ENCODE data around the gene GLIS2.

GLIS2 gene

DNA sequence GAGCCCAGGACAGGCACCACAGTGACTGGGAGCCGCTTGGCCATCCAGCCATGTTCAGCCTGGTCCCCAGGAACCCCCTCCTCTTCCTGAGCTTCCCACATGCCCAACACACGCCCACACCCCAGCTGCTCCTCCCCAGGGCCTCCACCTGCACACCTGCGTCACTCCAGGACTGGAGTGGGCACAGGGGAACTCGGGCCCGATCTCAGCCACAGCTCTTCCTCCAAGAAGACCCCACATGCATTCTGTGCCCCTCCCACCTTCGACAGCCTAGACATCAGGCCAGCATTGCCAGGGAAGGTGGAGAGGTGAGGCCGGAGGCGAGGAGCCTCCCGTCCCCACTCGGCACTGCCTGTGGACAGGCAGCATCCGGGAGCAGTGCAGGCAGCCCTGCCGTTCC is 49.7 kb downstream of the GLIS2 start:
- H3K4me1 Mint-ChIP-seq: peaks cover 21 to 22% of the 10 kb centered on the region in 2 donors
- H3K36me3 Mint-ChIP-seq: peaks cover 25 to 34% of the 10 kb centered on the region in 2 donors
- ATAC-seq (replicated peaks): no peak
- H3K4me3 Mint-ChIP-seq: no peak overlapping the region
- H3K27ac Mint-ChIP-seq: peak overlapping the region; percentile 87
- no peaks in the 10 kb centered on the region for H3K9me3 Mint-ChIP-seq
- DNase-seq: no peak
- no peaks in the 10 kb centered on the region for H3K27me3 Mint-ChIP-seq

DNA sequence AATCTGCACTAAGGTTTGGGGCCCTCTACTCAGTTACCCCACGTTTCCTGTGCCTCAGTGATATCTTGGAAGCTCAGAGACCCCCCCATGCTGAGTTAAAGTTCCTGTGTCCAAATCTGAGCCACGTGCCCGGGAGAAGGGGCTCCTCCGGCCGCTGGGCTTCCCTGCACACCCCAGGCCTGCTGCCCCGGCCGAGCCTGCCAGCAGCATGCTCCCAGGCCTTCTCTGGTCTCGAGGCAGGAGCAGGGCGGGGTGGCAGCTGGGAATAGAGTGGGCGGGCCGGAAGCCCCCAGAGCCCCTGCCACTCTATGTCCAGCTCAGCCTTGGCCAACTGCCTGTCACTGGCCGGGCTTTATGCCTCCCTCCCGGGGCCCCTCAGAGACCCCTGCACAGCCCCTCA is 50.1 kb downstream of the GLIS2 start:
- ATAC-seq (replicated peaks) (no peak), DNase-seq (no peak)
- Mint-ChIP-seq H3K4me1 (peaks cover 20 to 21% of the 10 kb centered on the region in 2 donors), H3K27ac (peak overlapping the region; percentile 87), H3K36me3 (peaks cover 21 to 30% of the 10 kb centered on the region in 2 donors), H3K9me3 (no peaks in the 10 kb centered on the region), H3K27me3 (no peaks in the 10 kb centered on the region), H3K4me3 (no peak overlapping the region)

DNA sequence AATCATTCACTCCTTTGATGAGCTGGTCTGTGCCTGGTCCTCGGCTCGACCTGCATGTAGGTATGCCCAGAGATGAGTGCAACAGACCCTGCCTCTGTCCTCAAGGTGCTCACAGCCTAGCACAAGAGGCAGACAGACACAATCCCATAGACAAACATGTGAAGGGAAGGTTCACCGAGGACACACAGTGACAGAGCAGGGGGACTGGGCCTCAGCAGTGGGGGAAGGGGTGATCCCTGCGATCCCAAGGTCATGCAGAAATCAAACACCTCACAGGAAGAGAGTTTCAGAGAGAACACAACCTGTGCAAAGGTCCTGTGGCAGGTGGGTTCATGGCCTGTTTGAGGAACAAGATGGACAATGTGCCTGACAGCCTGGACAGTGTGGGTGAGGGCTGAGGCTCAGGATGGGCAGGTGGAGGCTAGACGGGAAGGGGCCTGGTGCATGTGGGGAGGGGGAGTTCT is 51.6 kb downstream of the GLIS2 start:
- Mint-ChIP-seq H3K9me3 (no peaks in the 10 kb centered on the region), H3K4me3 (no peak overlapping the region), H3K4me1 (peaks cover 22 to 26% of the 10 kb centered on the region in 2 donors), H3K27ac (peak overlapping the region; percentile 67), H3K27me3 (no peaks in the 10 kb centered on the region), H3K36me3 (peaks cover 17 to 25% of the 10 kb centered on the region in 2 donors)
- ATAC-seq (replicated peaks) (no peak), DNase-seq (no peak)

DNA sequence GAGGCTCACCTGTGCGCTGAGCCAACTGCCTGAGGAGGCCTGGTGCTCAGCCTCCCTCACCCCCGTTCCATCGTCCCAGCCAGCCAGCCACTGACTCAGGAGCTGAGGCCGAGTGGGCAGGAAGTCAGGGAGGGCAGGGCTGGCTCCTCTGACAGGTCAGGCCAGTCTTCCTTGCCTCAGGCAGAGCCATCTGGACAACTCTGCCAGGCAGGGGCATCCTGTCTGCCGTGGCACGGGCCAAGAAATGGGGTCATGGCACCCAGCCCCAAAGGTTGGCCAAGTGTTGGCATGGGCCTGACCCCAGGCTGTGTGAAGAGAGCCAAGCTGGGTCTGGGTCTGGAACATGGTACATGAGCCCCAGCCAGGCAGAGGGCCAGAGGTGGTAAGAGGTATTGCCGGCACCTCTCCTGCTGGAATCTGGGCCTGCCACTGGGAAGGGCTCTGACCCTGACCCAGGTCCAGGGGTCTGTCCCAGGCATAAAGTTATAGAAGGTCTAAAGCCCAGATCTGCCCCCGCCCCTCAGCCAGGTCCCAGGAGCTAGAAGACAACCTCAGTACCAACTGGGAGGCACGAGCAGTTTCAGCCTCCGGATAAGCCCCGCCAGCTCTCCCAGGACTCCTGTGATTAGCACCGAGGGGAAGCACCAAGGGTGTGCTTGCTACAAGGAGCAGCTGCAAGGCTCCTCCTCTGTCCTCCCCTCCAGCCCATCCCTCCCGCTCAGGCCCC is 53.3 kb downstream of the GLIS2 start:
- H3K27me3 Mint-ChIP-seq: no peaks in the 10 kb centered on the region
- H3K36me3 Mint-ChIP-seq: peaks cover 10 to 13% of the 10 kb centered on the region in 2 donors
- no peaks in the 10 kb centered on the region for H3K9me3 Mint-ChIP-seq
- no peak overlapping the region for H3K27ac Mint-ChIP-seq
- DNase-seq (no peak), ATAC-seq (replicated peaks) (no peak)
- peaks cover 24 to 38% of the 10 kb centered on the region in 2 donors for H3K4me1 Mint-ChIP-seq
- H3K4me3 Mint-ChIP-seq: no peak overlapping the region

DNA sequence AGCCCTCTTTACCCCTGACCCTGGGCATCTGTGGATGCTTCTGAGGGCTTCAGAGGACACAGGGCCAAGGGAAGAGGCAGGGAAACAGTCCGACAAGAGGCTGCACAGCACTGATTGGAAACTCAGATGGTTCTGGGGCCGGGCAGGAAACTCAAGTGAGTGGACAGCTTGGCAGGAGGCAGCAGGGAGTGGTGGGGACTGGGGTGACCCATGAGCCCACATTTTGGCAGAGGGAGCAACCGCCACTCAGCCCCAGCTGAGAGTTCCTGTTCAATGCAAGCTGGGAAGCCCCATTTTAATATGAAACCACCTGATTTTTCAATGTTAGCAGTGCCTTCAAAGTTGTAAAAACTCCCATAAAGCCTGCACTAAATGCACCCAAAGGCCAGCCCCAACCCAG is 54.3 kb downstream of the GLIS2 start:
- no peaks in the 10 kb centered on the region for H3K27me3 Mint-ChIP-seq
- H3K4me1 Mint-ChIP-seq: peaks cover 21 to 32% of the 10 kb centered on the region in 2 donors
- H3K9me3 Mint-ChIP-seq: no peaks in the 10 kb centered on the region
- DNase-seq: no peak
- no peak overlapping the region for H3K27ac Mint-ChIP-seq
- peaks cover 10 to 13% of the 10 kb centered on the region in 2 donors for H3K36me3 Mint-ChIP-seq
- no peak overlapping the region for H3K4me3 Mint-ChIP-seq
- ATAC-seq (replicated peaks): no peak

DNA sequence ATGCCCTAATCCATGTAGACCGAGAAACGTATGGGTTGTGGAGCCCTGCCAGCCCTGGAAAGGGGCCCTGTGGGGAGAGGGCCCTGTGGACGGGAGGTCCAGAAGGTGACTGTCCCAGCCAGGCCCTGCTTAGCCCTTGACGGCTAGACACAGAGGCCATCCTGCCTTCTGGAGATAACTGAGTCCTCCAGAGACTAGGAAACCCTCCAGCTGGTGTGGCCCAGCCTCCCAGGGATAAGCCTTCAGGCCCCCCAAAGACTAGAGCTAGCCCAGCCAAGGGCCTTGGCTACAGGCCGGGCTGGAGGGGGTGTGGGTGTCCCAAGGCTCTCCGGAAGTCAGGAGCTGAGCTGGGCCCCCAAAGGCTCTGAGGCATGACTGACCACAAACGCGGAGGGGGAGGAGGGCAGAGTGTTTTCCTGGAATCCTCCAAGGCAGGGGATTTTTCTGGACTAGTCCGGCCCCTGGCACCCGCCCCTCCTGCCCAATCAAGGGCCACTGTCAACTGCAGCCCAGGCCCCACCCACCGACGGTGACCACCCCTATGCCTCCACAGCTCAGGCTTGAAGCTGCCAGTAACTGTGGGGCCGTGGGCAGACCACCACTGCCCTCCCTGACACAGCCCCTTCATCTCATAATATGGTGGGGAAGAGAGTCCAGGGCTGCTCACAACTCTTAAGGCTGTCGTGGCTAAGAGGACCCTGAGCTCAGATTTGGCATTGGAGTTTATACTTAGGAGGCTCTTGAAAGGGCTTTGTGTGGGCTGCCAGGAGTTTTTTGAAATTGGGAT is 54.9 kb downstream of the GLIS2 start:
- DNase-seq: no peak
- Mint-ChIP-seq H3K27me3 (no peaks in the 10 kb centered on the region), H3K9me3 (no peaks in the 10 kb centered on the region), H3K27ac (no peak overlapping the region), H3K36me3 (peaks cover 10 to 14% of the 10 kb centered on the region in 2 donors), H3K4me1 (peaks cover 15 to 26% of the 10 kb centered on the region in 2 donors), H3K4me3 (no peak overlapping the region)
- no peak for ATAC-seq (replicated peaks)

DNA sequence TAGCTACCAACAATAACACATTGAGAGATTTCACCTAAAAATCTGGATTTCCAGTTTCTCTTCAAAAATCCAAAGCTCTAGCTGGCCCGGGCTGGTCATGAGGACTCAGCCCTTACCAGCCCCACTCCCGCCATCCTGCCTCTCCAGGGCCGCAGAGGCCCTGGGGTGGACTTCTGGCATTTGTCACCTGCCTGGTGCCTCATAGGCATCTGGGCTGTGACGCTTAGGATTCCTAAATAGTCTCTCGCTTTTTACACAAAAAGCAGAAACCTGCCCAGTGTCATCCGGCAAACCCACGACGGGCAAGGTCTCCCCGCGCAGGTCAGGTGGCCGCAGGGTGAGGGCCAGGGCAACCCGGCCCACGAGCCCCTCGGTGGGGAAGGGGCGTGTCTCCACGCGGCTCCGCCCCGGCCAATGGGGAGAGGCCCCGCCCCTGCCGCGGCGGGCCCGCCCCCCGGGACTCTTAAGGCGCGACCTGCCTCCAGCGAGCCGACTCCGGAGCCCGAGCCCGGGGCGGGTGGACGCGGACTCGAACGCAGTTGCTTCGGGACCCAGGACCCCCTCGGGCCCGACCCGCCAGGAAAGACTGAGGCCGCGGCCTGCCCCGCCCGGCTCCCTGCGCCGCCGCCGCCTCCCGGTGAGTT is 55.6 kb downstream of the GLIS2 start, which contains the start of gene VASN:
Gene VASN, plus strand, starts transcription at position 492 of the 644 bp plus-strand sequence. CDS start 9,030 bp downstream, outside the sequence.
- Mint-ChIP-seq H3K27me3 (no peaks in the 10 kb centered on the region), H3K27ac (no peak within 1 kb of the TSS), H3K4me1 (peaks cover 14 to 24% of the 10 kb centered on the region in 2 donors), H3K36me3 (peaks cover 10 to 15% of the 10 kb centered on the region in 2 donors), H3K9me3 (no peaks in the 10 kb centered on the region), H3K4me3 (peak within 1 kb of the TSS; percentile 77 to 81)
- peak; percentile 41 for DNase-seq
- ATAC-seq (replicated peaks): peak; percentile 89 to 90

DNA sequence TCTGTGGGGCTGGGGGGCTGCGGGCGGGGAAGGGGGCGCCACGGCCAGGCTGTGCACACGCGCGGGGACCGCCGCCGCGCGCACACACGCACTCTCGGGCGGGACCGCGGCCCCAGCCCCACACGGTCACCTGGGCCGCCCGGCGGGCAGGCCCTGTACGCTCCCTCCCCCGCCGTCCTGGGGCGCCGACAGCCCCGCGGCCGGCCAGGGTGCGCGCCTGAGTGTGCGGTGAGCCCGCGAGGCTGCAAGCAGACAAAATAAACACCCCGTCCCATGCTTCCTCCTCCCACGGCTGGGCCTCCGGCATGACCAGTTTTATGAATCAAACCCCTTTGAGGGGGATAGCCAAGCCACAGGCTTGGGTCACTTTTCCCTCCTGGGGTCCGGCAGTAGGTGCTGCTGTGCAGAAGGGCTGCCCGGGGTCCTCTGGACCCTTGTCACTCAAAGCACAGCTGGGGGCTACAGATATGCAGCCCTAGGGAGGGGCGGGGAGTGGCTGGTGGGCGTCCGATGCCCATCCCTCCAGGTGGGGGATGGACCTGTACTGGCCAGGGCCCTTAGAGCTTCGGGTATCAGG is 56.2 kb downstream of the GLIS2 start:
- no peaks in the 10 kb centered on the region for H3K27me3 Mint-ChIP-seq
- peak overlapping the region; percentile 77 to 81 for H3K4me3 Mint-ChIP-seq
- peak; percentile 71 to 78 for ATAC-seq (replicated peaks)
- H3K9me3 Mint-ChIP-seq: no peaks in the 10 kb centered on the region
- H3K4me1 Mint-ChIP-seq: peaks cover 14 to 24% of the 10 kb centered on the region in 2 donors
- H3K27ac Mint-ChIP-seq: no peak overlapping the region
- peaks cover 10 to 18% of the 10 kb centered on the region in 2 donors for H3K36me3 Mint-ChIP-seq
- DNase-seq: no peak

DNA sequence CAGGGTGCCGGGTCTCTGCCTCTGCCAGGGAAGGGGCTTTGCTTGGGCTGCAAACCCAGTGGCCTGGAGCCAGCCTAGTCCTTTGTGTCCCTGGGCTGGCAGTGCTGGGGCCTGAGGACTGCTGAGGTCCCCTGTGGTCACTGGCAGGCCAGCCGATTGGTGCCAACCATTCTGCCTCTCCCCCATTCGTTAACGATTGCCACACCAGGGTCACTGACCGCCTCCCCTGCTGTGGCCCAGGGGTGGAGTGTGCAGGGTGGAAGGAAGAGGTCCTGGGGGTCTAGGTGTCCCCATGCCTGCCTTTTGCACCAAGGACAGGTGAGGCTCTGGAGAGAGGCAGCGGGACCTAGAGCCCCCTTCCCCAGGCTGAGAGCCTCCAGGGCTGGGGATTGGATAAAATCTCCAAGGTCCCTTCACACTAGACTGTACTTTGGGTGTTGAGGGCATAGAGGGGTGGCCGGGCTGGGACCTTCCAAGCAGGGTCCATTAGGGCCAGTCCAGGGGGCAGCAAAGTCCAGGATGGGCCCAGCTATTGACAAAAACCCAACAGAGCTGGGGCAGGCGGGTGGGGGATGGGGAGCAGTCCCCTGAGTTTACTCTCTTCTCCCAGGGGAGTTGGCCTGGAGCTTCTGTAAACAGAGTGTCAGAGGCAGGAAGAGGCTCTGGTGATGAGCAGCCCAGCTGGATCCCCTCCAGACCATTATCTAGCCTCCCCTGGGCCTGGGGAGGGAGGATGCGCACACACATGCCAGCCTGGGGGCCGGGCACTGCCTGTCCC is 56.9 kb downstream of the GLIS2 start:
- H3K4me3 Mint-ChIP-seq: peak overlapping the region in 1 of 2 donors; percentile 77
- H3K36me3 Mint-ChIP-seq: peaks cover 4 to 13% of the 10 kb centered on the region in 2 donors
- DNase-seq (no peak), ATAC-seq (replicated peaks) (peak in 1 of 2 donors; percentile 22)
- H3K4me1 Mint-ChIP-seq: peaks cover 10 to 24% of the 10 kb centered on the region in 2 donors
- H3K9me3 Mint-ChIP-seq: no peaks in the 10 kb centered on the region
- no peak overlapping the region for H3K27ac Mint-ChIP-seq
- no peaks in the 10 kb centered on the region for H3K27me3 Mint-ChIP-seq

DNA sequence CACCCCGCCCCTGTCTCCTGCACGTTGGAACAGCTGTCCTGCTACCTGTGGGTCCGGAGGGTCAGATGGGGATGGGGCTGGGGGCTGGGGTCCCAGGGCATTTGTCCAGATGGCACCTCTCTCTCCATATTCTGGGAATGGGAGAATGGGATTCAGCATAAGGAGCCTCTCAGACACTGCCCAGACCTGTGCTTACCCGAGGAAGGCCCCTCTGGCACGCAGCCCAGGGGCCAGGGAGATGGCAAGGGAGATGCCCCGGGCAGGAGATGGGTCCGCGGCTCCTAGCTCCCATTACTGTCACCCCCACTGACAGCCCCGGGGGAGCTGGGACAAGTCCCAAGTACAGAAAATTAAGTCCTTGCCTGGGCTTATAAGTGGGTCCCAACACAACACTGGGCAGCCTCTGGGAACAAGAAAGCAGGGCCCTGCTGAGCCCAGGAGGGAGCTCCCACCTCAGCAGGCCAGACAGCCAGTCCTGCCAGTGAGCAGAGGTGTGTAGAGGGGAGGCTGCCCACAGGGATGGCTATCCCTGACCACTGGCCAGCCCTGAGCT is 57.6 kb downstream of the GLIS2 start:
- ATAC-seq (replicated peaks) (no peak), DNase-seq (no peak)
- Mint-ChIP-seq H3K4me3 (no peak overlapping the region), H3K4me1 (peaks cover 10 to 24% of the 10 kb centered on the region in 2 donors), H3K27me3 (no peaks in the 10 kb centered on the region), H3K27ac (no peak overlapping the region), H3K36me3 (peaks cover 7 to 16% of the 10 kb centered on the region in 2 donors), H3K9me3 (no peaks in the 10 kb centered on the region)

DNA sequence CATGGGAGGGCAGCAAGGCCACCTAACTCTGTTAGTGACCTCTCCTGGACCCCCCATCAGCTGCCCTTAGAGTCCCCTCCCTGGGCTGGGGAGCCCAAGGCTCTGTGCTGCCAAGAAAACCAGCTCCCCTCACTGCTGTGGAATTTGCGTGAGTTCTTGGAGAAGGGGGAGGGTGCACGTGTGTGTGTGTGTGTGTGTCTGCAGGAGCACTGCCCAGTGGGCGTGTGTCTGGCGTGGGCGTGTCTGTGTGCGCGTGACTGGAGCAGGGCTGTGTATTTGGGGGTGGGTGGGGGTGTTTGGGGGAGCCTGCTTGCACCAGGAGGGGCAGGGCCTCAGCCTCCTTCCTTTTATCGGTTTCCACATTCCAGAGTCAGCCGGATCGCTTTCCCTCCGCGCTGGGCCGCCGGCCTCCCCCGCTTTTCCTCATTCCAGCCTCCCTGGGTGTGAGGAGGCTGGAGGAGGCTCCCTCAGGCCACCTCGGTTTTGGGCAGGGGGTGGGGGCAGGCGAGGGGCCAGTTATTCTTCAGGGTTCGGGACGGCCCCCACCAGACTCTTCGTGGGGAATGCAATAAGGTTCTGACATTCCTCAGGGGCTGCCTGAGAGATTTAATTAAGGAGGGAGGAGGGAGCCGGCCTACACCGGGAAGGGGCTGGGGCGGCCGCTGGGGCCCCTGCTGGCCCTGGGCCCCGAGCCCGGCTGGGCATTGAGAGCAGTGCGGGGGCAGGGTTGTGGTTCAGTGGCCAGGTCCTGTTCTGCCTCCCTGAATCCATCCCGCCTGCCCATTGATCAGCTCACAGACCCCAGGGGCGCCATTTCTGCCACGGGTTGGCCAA is 58.3 kb downstream of the GLIS2 start:
- no peak for ATAC-seq (replicated peaks)
- Mint-ChIP-seq H3K27ac (no peak overlapping the region), H3K4me3 (no peak overlapping the region), H3K4me1 (peaks cover 10 to 24% of the 10 kb centered on the region in 2 donors), H3K9me3 (no peaks in the 10 kb centered on the region), H3K27me3 (no peaks in the 10 kb centered on the region), H3K36me3 (peaks cover 7 to 15% of the 10 kb centered on the region in 2 donors)
- DNase-seq: no peak

DNA sequence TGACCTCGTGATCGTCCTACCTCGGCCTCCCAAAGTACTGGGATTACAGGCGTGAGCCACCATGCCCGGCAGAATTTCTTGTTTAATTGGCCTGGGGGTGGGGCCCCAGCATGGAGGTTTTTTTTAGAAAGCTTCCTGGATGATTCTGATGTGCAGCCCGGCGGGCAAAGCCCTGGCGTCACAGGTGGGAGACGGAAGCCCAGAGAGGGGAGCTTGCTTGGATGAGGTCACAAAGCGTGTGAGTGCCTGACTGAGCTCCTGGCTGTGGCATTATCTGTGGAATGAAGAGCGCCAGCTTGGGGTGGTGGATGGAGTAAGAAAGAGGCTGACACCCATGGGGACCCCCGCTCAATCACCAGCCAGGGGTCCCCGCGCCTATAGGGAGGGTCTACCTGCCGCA is 59.9 kb downstream of the GLIS2 start:
- Mint-ChIP-seq H3K27me3 (no peaks in the 10 kb centered on the region), H3K27ac (no peak overlapping the region), H3K9me3 (no peaks in the 10 kb centered on the region), H3K4me3 (no peak overlapping the region), H3K36me3 (peaks cover 13 to 18% of the 10 kb centered on the region in 2 donors), H3K4me1 (peaks cover 8 to 24% of the 10 kb centered on the region in 2 donors)
- no peak for DNase-seq
- no peak for ATAC-seq (replicated peaks)
